ENCODE data around the gene TOX2. TPM values are rescaled to one million over a fixed set of nuclear protein-coding genes. Genes with fewer than 3 reads are reported as not detected.

Gene TOX2
- total RNA-seq, 1 donor from 2014 or later, result 3.3 TPM

GRCh38 chr20:44071526-44072111 is 157.0 kb downstream of the TOX2 start:
- Mint-ChIP-seq H3K4me3 (no peak overlapping the region), H3K27ac (ENCODE audit: unreplicated experiment) (no peak overlapping the region), H3K27me3 (ENCODE audit: low read depth) (no peaks in the 10 kb centered on the region), H3K4me1 (peaks cover 11% of the 10 kb centered on the region), H3K9me3 (no peaks in the 10 kb centered on the region), H3K36me3 (ENCODE audit: low read depth) (no peaks in the 10 kb centered on the region)
- TF ChIP-seq, protein P1, sequence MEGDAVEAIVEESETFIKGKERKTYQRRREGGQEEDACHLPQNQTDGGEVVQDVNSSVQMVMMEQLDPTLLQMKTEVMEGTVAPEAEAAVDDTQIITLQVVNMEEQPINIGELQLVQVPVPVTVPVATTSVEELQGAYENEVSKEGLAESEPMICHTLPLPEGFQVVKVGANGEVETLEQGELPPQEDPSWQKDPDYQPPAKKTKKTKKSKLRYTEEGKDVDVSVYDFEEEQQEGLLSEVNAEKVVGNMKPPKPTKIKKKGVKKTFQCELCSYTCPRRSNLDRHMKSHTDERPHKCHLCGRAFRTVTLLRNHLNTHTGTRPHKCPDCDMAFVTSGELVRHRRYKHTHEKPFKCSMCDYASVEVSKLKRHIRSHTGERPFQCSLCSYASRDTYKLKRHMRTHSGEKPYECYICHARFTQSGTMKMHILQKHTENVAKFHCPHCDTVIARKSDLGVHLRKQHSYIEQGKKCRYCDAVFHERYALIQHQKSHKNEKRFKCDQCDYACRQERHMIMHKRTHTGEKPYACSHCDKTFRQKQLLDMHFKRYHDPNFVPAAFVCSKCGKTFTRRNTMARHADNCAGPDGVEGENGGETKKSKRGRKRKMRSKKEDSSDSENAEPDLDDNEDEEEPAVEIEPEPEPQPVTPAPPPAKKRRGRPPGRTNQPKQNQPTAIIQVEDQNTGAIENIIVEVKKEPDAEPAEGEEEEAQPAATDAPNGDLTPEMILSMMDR (conservative IDR thresholded peaks at IDR 0.05), result no peak
- no peak for DNase-seq (ENCODE audit: low read depth, low spot score)

DNA sequence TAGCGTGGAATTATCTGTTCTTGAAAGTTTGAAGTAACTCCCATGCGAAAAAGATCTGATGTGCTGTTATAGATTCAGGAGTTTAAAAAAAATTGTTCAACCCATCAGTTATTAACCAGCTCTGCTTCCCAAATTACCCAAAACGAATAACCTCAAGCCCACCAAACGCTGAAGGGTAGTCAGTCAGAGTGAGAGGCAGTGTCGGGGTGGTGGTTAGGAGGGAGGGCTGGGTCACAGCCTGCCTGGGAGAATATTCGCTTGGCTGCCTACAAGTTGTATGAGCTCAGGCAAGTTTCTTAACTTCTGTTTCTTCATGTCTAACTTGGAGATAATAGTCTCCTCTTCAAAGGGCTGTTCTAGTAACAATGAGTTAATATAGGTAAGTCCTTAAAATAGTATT is 157.7 kb downstream of the TOX2 start:
- no peaks in the 10 kb centered on the region for H3K9me3 Mint-ChIP-seq
- DNase-seq (ENCODE audit: low read depth, low spot score), result no peak
- H3K27ac Mint-ChIP-seq (ENCODE audit: unreplicated experiment), result no peak overlapping the region
- H3K27me3 Mint-ChIP-seq (ENCODE audit: low read depth), result no peaks in the 10 kb centered on the region
- no peaks in the 10 kb centered on the region for H3K36me3 Mint-ChIP-seq (ENCODE audit: low read depth)
- TF ChIP-seq, protein P1 (conservative IDR thresholded peaks at IDR 0.05), result no peak
- no peak overlapping the region for H3K4me3 Mint-ChIP-seq
- H3K4me1 Mint-ChIP-seq, result peaks cover 11% of the 10 kb centered on the region

DNA sequence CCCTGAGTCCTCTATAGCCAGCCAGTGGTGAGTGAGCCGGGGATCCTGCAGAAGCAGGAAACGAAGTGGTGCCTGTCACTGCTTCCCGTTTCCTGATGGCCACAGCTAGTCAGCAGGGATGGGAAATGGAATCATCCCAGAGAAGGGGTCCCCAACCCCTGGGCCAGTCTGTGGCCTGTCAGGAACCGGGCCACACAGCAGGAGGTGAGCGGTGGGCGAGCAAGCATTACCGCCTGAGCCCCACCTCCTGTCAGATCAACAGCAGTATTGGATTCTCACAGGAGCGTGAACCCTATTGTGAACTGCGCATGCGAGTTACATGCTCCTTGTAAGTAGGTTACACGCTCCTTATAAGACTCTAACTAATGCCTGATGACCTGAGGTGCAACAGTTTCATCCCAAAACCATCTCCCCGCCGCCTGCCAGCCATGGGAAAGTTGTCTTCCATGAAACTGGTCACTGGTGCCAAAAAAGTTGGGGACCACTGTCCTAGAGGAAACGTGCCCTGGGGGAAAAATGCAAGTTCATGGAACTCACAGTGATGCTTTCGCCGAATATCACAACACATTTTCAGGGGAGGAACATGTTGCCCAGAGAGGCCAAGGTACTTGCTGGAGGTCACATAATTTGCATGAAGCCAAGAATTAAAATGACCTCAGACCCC is 158.5 kb downstream of the TOX2 start:
- Mint-ChIP-seq H3K4me3 (no peak overlapping the region), H3K27ac (ENCODE audit: unreplicated experiment) (no peak overlapping the region), H3K4me1 (peaks cover 11% of the 10 kb centered on the region), H3K27me3 (ENCODE audit: low read depth) (no peaks in the 10 kb centered on the region), H3K36me3 (ENCODE audit: low read depth) (no peaks in the 10 kb centered on the region), H3K9me3 (no peaks in the 10 kb centered on the region)
- TF ChIP-seq, protein P1 (conservative IDR thresholded peaks at IDR 0.05), result no peak
- DNase-seq (ENCODE audit: low read depth, low spot score), result no peak

GRCh38 chr20:44073675-44074071 is 159.0 kb downstream of the TOX2 start:
- Mint-ChIP-seq H3K27me3 (ENCODE audit: low read depth) (no peaks in the 10 kb centered on the region), H3K27ac (ENCODE audit: unreplicated experiment) (no peak overlapping the region), H3K36me3 (ENCODE audit: low read depth) (no peaks in the 10 kb centered on the region), H3K4me3 (no peak overlapping the region), H3K4me1 (peaks cover 11% of the 10 kb centered on the region), H3K9me3 (no peaks in the 10 kb centered on the region)
- TF ChIP-seq, protein P1 (conservative IDR thresholded peaks at IDR 0.05), result no peak
- no peak for DNase-seq (ENCODE audit: low read depth, low spot score)

GRCh38 chr20:44074252-44075151 is 159.8 kb downstream of the TOX2 start:
- Mint-ChIP-seq H3K27ac (ENCODE audit: unreplicated experiment) (peak overlapping the region; percentile 59), H3K9me3 (no peaks in the 10 kb centered on the region), H3K27me3 (ENCODE audit: low read depth) (no peaks in the 10 kb centered on the region), H3K4me3 (no peak overlapping the region), H3K4me1 (peaks cover 11% of the 10 kb centered on the region), H3K36me3 (ENCODE audit: low read depth) (no peaks in the 10 kb centered on the region)
- TF ChIP-seq, protein P1 (conservative IDR thresholded peaks at IDR 0.05), result no peak
- no peak for DNase-seq (ENCODE audit: low read depth, low spot score)

All from neural crest cell (in vitro differentiated cells).